ENCODE results near the gene TMPRSS13. TPM values are rescaled to one million over a fixed set of nuclear protein-coding genes. Genes with fewer than 3 reads are reported as not detected.

Gene TMPRSS13
- total RNA-seq, 1 donor from 2014 or later = 6.9 TPM

DNA sequence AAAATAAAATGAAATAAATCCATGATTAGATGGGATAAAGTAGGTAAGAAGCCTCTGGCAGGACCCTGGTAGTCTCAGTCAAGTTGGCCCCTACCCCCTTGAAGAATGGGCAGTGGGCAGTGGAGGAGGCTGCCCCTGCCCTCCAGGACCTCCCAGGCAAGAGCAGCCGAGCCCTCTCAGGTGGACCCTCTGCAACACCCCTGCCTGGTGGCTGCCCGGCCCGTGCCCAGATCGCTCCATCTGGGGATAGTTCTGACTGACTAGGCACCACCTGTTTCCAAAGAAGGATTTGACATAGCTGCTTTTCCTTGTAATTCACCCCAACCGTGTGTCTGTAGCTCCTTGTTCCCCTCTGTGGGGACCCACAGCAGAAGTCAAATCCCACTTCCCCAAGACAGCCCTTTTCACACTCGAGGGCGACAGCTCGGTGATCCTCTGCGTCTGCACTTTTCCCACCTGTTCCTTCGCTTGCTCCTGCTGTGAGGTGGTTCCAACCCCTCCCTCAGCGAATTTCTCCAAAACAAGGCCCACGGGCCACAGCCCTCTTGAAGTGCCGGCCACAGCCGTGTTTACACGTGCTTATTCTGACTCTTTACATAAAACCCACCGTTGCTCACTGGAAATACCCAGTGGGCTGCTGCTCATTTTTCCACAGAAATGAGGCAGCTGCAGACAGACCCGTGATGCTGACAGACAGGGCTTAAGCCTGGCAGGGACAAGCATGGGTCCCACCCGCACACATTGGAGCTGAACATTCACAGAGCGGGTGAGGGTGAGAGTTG, 5.5 kb upstream of the TMPRSS13 start:
- Mint-ChIP-seq H3K27ac (peak overlapping the region; percentile 46), H3K9me3 (no peaks in the 10 kb centered on the region), H3K27me3 (no peaks in the 10 kb centered on the region), H3K36me3 (no peaks in the 10 kb centered on the region), H3K4me3 (no peak overlapping the region), H3K4me1 (ENCODE audit: unreplicated experiment) (peaks cover 26% of the 10 kb centered on the region)
- TF ChIP-seq, protein P1, sequence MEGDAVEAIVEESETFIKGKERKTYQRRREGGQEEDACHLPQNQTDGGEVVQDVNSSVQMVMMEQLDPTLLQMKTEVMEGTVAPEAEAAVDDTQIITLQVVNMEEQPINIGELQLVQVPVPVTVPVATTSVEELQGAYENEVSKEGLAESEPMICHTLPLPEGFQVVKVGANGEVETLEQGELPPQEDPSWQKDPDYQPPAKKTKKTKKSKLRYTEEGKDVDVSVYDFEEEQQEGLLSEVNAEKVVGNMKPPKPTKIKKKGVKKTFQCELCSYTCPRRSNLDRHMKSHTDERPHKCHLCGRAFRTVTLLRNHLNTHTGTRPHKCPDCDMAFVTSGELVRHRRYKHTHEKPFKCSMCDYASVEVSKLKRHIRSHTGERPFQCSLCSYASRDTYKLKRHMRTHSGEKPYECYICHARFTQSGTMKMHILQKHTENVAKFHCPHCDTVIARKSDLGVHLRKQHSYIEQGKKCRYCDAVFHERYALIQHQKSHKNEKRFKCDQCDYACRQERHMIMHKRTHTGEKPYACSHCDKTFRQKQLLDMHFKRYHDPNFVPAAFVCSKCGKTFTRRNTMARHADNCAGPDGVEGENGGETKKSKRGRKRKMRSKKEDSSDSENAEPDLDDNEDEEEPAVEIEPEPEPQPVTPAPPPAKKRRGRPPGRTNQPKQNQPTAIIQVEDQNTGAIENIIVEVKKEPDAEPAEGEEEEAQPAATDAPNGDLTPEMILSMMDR (conservative IDR thresholded peaks at IDR 0.05) = no peak
- DNase-seq (ENCODE audit: extremely low spot score, unreplicated experiment) = no peak

DNA sequence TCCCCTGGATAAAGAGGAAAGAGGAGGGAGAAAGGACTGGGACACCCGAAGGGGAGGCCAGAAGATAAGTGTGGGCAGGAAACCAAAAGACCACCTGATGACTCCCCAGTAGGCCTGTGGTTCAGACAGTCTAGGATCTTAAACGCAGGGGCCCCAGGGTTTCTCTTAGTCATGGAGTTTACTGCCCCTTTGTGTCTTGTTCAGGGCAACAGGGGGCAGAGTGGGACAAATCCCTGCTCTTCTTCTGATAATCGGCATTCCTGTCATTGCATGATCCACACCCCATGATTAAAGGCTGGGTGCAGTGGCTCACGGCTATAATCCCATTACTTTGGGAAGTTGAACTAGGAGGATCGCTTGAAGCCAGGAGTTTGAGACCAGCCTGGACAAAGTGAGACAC, 4.7 kb upstream of the TMPRSS13 start:
- DNase-seq (ENCODE audit: extremely low spot score, unreplicated experiment) = no peak
- Mint-ChIP-seq H3K36me3 (no peaks in the 10 kb centered on the region), H3K4me3 (no peak overlapping the region), H3K9me3 (no peaks in the 10 kb centered on the region), H3K27me3 (no peaks in the 10 kb centered on the region), H3K4me1 (ENCODE audit: unreplicated experiment) (peaks cover 28% of the 10 kb centered on the region), H3K27ac (no peak overlapping the region)
- TF ChIP-seq, protein P1 (conservative IDR thresholded peaks at IDR 0.05) = no peak

DNA sequence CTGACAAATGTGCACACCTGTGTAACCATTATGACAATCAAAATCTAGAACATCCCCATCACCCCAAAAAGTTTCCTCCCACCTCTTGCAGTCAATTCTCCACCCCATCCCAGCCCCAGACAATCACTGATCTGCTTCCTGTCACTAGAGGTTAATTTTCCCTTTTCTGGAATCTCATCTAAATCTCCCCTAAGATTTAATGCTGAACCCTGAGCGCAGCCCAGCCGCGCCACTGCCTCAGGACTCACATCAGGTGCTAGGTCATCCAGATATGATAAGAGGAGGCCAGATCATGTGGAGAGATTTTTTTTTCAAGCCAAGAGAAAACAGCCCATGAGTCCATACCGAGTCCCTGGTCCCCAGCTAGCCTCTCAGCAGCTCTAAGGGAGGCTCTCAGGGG, 4.3 kb upstream of the TMPRSS13 start:
- Mint-ChIP-seq H3K9me3 (no peaks in the 10 kb centered on the region), H3K27ac (no peak overlapping the region), H3K4me3 (no peak overlapping the region), H3K36me3 (no peaks in the 10 kb centered on the region), H3K27me3 (no peaks in the 10 kb centered on the region), H3K4me1 (ENCODE audit: unreplicated experiment) (peaks cover 28% of the 10 kb centered on the region)
- no peak for DNase-seq (ENCODE audit: extremely low spot score, unreplicated experiment)
- TF ChIP-seq, protein P1 (conservative IDR thresholded peaks at IDR 0.05) = no peak

- peak overlapping the region; percentile 19 for H3K4me3 Mint-ChIP-seq
- peaks cover 5% of the 10 kb centered on the region for H3K27me3 Mint-ChIP-seq
- no peaks in the 10 kb centered on the region for H3K36me3 Mint-ChIP-seq
- H3K27ac Mint-ChIP-seq = no peak overlapping the region
- peaks cover 28% of the 10 kb centered on the region for H3K4me1 Mint-ChIP-seq (ENCODE audit: unreplicated experiment)
- DNase-seq (ENCODE audit: extremely low spot score, unreplicated experiment) = no peak
- TF ChIP-seq, protein P1 (conservative IDR thresholded peaks at IDR 0.05) = no peak
- H3K9me3 Mint-ChIP-seq = no peaks in the 10 kb centered on the region
These were observed 3.7 kb upstream of the TMPRSS13 start for GRCh38 chr11:117932947-117933346.

DNA sequence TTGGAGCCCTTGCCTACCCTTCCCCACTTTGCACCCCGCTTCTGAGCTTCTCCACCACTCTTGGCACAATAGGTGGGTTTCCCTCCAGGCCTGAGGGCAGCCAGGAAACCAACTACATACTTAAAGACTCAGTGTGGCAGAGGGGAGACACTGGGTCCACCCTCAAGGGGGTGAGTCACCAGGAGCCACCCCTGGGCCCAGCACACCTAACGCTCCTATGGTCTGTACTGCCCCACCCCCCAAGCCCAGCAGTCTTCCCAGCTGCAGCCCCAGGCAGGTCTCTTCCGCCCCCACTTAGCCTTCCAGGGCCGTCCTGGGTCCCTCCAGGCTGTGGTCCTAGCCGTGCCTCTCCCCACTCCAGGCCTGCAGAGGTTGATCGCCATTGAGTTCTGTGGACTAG, 3.2 kb upstream of the TMPRSS13 start:
- Mint-ChIP-seq H3K4me3 (peak overlapping the region; percentile 58), H3K9me3 (no peaks in the 10 kb centered on the region), H3K36me3 (no peaks in the 10 kb centered on the region), H3K4me1 (ENCODE audit: unreplicated experiment) (peaks cover 28% of the 10 kb centered on the region), H3K27me3 (peaks cover 5% of the 10 kb centered on the region), H3K27ac (peak overlapping the region; percentile 76)
- TF ChIP-seq, protein P1 (conservative IDR thresholded peaks at IDR 0.05) = no peak
- DNase-seq (ENCODE audit: extremely low spot score, unreplicated experiment) = no peak
